ENCODE data around the gene ENTPD6.

DNA sequence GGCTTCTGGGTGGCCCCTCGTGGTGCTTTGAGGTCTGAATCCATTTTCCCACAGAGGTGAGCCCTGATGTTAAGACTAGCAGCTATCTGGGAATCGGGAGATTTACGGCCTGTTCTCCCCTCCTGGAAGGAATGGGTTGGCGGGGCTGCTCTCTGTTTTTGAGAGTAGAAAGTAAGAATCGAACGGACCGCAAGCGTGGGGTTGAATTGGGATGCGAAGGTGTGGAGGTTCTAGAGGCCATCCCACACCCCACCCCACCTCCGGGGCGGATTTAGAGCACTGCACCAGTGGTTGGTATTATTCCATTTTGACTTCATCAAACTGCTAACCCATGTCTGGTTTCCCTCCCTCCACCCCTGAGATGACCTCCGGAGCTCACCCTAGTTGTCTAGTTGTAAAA is 63.8 kb downstream of the ENTPD6 start:
- TF ChIP-seq, protein P1, sequence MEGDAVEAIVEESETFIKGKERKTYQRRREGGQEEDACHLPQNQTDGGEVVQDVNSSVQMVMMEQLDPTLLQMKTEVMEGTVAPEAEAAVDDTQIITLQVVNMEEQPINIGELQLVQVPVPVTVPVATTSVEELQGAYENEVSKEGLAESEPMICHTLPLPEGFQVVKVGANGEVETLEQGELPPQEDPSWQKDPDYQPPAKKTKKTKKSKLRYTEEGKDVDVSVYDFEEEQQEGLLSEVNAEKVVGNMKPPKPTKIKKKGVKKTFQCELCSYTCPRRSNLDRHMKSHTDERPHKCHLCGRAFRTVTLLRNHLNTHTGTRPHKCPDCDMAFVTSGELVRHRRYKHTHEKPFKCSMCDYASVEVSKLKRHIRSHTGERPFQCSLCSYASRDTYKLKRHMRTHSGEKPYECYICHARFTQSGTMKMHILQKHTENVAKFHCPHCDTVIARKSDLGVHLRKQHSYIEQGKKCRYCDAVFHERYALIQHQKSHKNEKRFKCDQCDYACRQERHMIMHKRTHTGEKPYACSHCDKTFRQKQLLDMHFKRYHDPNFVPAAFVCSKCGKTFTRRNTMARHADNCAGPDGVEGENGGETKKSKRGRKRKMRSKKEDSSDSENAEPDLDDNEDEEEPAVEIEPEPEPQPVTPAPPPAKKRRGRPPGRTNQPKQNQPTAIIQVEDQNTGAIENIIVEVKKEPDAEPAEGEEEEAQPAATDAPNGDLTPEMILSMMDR (IDR thresholded peaks at IDR 0.05) = no peak
- no peak for TF ChIP-seq POLR2AphosphoS5 (IDR thresholded peaks at IDR 0.05)
